ENCODE measurements around the gene XXYLT1.
"Not testable (repeated sequence)": the region's sequence is repeated elsewhere in the genome, so short reads cannot be mapped to it uniquely, and the experiment has no call there.

The XXYLT1 gene, protein sequence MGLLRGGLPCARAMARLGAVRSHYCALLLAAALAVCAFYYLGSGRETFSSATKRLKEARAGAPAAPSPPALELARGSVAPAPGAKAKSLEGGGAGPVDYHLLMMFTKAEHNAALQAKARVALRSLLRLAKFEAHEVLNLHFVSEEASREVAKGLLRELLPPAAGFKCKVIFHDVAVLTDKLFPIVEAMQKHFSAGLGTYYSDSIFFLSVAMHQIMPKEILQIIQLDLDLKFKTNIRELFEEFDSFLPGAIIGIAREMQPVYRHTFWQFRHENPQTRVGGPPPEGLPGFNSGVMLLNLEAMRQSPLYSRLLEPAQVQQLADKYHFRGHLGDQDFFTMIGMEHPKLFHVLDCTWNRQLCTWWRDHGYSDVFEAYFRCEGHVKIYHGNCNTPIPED

GRCh38 chr3:195270817-195271409 is at the start of gene XXYLT1:
Gene XXYLT1 (minus strand): TSS chr3:195271159. CDS start chr3:195271058, 101 bp downstream.
- DNase-seq (ENCODE audit: low read depth in 2 of 2), result peak; percentile 76 to 82

DNA sequence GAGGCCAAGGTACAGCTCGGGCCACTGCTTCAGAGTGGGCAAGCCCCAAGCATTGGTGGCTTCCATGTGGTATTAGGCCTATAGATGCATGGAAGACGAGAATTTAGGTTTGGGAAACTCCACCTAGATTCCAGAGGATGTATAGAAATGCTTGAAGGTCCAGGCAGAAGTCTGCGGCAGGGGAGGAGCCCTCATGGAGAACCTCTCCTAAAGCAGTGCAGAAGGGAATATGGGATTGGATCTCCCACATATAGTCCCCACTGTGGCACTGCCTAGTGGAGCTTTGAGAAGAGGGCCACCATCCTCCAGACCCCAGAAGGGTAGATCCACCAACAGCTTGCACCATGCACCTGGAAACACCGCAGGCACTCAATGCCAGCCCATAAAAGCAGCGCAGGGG is 48.1 kb upstream of the XXYLT1 start:
- DNase-seq (ENCODE audit: low read depth in 2 of 2), result no peak

GRCh38 chr3:195312714-195313113 is 41.8 kb upstream of the XXYLT1 start:
- DNase-seq (ENCODE audit: low read depth in 2 of 2), result no peak

DNA sequence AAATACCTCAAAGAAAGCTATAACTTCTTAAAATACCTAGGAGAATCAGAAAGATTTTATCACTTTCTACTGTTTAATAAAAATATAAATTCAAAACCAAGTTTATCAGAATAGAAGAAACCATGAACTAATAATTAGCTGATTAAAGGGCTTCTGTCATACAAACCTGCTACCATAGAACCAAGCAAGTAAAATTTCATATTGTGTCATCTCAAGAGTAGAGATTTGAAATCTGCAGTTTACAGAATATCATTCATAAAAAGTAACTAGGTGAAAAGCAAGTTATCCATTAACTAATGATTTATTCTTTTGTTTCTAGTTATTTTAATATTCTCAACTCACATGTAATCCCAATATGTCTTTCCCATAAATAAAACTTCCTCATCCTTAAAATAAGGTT is 36.8 kb upstream of the XXYLT1 start:
- no peak for DNase-seq (ENCODE audit: low read depth in 2 of 2)

- no peak for DNase-seq (ENCODE audit: low read depth in 2 of 2)
Measured at GRCh38 chr3:195306369-195306768, 35.4 kb upstream of the XXYLT1 start.

GRCh38 chr3:195302431-195302830 is 31.5 kb upstream of the XXYLT1 start:
- no peak for DNase-seq (ENCODE audit: low read depth in 2 of 2)

- no peak for DNase-seq (ENCODE audit: low read depth in 2 of 2)
Measured at GRCh38 chr3:195297446-195297845, 26.5 kb upstream of the XXYLT1 start.

DNA sequence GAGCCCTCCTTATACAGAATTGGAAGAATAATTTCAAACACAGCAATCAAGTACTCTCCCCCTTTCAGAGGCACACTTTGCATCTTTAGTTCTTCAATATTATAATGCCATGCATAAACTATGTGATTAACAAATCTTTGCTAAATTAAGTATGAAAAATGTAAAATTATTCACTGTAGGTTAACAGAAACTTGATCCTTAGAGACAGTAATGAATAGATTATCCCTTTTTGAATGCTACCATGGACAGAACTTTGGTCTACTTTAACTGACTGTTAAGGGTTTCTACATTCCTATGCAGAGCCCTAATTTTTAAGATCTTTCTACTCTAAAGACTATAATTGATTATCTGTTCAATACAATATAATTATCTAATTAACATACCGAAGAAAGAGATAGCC is 25.7 kb upstream of the XXYLT1 start:
- DNase-seq (ENCODE audit: low read depth in 2 of 2), result no peak

- no peak for DNase-seq (ENCODE audit: low read depth in 2 of 2)
Measured at GRCh38 chr3:195291121-195291520, 20.2 kb upstream of the XXYLT1 start.

DNA sequence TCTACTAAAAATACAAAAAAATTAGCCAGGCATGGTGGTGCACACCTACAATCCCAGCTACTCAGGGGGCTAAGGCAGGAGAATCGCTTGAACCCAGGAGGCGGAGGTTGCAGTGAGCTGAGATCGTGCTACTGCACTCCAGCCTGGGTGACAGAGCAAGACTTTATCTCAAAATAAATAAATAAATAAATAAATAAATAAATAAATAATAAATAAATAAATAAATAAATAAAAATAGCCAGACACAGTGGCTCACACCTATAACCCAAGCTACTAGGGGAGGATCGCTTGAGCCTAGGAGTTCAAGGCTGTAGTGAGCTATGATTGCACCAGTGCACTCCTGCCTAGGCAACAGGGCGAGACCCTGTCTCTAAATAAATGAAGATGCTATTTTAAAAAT is 19.7 kb upstream of the XXYLT1 start:
- DNase-seq (ENCODE audit: low read depth in 2 of 2), result not testable (repeated sequence)

GRCh38 chr3:195286115-195286872 is 15.3 kb upstream of the XXYLT1 start:
- DNase-seq (ENCODE audit: low read depth in 2 of 2), result no peak

- DNase-seq (ENCODE audit: low read depth in 2 of 2), result no peak
Measured at GRCh38 chr3:195285372-195285771, 14.4 kb upstream of the XXYLT1 start.

DNA sequence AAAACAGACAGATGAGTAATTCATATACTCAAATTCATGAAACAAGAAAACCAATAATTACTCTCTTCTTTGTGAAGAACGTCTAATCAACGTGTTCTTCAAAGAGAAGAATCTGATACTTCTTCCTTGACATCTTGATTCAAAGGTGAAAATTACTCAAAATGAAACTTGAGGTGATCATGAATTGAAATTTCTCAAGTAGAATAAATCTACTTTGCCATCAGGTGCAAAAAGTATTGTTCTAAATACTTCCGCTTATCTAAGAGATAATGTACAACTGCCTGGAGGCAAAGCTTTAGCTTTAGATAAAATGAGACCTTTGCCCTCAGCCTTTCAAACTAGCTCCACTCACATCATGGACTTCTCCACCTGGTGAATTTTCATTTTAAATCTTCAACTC is 13.9 kb upstream of the XXYLT1 start:
- DNase-seq (ENCODE audit: low read depth in 2 of 2), result no peak

GRCh38 chr3:195282961-195283360 is 12.0 kb upstream of the XXYLT1 start:
- no peak for DNase-seq (ENCODE audit: low read depth in 2 of 2)

GRCh38 chr3:195274259-195274966 is 3.5 kb upstream of the XXYLT1 start:
- no peak for DNase-seq (ENCODE audit: low read depth in 2 of 2)

- peak; percentile 77 to 88 for DNase-seq (ENCODE audit: low read depth in 2 of 2)
Measured at GRCh38 chr3:195271410-195272243, 668 bp upstream of the XXYLT1 start.

DNA sequence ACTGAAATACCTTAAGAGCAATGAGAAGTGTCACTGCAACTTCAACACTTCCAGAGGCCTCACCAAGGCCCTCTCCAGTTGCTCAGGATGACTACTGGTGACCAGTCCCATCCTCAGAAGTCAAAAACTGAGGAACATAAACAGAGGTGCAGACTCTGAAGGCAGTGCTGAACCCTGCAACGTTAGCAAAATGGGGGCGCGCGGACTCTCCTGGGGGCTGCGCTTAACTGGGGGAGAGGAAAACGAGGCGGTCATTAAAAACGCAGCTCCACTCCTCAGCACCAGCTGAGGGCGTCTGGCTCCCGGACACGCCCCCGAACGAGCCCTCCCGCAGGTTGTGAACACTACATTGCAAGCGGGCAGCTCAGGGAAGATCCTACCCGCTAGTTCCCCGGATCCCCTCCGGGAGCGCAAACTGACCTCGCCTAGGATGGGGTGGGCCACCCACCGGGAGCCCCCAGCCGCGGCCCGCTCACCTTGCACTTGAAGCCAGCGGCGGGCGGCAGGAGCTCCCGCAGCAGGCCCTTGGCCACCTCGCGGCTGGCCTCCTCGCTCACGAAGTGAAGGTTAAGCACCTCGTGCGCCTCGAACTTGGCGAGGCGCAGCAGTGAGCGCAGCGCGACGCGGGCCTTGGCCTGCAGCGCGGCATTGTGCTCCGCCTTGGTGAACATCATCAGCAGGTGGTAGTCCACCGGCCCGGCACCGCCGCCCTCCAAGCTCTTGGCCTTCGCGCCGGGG is 711 bp downstream of the XXYLT1 start:
- DNase-seq (ENCODE audit: low read depth in 2 of 2), result peak; percentile 19 to 36

GRCh38 chr3:195269375-195270078 is 1.4 kb downstream of the XXYLT1 start:
- no peak for DNase-seq (ENCODE audit: low read depth in 2 of 2)

GRCh38 chr3:195268576-195269309 is 2.2 kb downstream of the XXYLT1 start:
- DNase-seq (ENCODE audit: low read depth in 2 of 2), result no peak

All from stimulated activated CD4-positive, alpha-beta T cell treated with anti-CD3 and anti-CD28 coated beads, Interleukin-15, amount 100 ng/mL, for 48 hours (primary cell).